ENCODE measurements around the gene TMTC3. TPM values are rescaled to one million over a fixed set of nuclear protein-coding genes. Genes with fewer than 3 reads are reported as not detected.
"Not testable (repeated sequence)": the region's sequence is repeated elsewhere in the genome, so short reads cannot be mapped to it uniquely, and the experiment has no call there.

The TMTC3 gene
- total RNA-seq, 1 donor from 2014 or later, result 5.9 TPM

DNA sequence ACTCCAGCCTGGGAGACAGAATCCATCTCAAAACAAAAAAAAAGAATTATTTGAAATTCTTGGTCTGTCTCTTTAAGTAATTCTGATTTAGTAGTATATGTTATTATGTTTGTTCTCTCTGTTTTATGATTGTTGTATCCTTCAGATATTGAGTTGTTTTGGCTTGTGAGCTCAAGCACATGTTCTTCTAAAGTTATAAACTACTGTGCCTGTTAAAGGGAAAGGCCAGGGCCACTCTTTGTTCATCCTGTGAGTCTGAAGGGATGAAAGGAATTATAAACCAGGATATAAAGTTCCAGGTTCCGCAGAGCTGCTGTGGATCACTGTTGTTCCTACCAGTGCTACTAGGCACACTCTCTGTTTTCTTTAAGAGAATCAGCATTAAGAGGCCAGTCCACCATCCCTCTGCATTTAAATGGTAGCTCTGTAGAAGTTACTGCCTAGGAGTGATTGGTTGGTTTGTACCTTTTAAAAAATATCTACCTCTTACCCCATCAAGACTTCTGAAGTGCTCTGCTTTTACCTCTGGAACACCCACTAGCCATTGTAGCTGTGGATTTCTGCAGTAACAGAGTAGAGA, 14.1 kb downstream of the TMTC3 start:
- intact Hi-C loops (cut with micrococcal nuclease), result no loop called here

GRCh38 chr12:88163371-88163770, 21.3 kb downstream of the TMTC3 start:
- intact Hi-C loops (cut with micrococcal nuclease), result no loop called here

GRCh38 chr12:88166179-88166578, 24.1 kb downstream of the TMTC3 start:
- intact Hi-C loops (cut with micrococcal nuclease), result no loop called here

DNA sequence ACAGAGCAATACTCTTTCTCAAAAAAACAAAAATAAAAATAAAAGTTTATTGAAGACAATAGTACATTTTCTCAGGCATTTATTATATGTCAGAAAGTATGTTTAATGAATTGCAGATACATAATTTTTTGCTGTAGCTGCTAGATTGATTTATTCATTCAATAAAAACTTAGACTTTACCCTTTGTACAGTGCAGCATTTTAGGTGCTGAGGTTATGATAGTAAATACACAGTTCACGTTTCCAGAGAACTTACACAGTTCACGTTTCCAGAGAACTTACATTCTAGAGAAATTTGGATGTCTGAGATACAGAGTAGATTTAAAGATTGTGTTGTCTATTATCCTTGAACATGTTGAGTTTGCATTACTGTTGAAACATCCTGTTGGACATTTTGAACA, 25.3 kb downstream of the TMTC3 start:
- intact Hi-C loops (cut with micrococcal nuclease), result no loop called here

- intact Hi-C loops (cut with micrococcal nuclease), result no loop called here
Observed at GRCh38 chr12:88172844-88173407, 30.8 kb downstream of the TMTC3 start.

GRCh38 chr12:88175544-88175943, 33.4 kb downstream of the TMTC3 start:
- intact Hi-C loops (cut with micrococcal nuclease), result no loop called here

DNA sequence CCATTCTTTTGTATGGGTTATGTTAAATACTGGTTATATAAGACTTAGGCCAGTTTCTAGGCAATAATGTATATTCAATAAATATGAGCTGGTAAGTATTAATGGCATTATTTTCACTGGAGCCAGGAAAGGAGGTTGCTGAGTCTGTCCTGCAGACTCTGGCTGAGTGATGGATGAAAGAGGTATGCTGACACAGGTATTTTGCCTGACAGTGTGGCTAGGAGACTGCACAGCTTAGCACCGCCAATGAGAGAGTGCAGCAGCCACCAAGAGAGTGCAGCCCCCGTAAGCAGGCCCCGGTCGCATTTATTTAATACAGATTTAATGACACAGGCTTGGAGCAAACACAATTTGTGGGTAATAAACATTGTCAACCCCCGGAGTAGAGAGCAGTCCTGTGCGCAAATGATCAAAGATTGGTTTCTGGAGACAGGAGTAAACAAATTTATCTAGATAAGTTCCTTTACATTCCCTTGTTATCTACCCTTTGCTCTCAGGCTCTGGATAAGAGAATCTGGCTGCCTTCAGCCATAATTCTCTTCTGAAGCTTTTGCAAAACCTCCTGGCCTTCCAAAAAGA, 37.4 kb downstream of the TMTC3 start:
- intact Hi-C loops (cut with micrococcal nuclease), result no loop called here

DNA sequence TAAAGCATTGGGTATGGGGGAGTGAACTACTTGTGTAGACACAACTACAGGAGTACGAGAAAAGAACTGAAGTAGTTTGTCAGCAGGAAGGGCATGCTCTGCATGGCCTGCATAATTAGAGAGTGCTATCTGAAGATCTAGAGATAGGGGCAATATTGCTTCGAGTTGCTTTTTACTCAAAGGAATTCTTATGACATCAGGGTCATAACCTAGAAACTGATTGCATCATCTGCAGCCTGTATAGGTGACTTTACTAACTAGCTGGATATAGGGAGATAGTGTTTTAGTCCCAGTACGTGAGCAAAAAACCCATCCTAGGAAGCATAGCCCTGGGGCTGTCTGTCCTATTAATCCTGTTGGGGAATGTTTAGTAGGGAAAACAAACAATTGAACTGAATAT, 39.8 kb downstream of the TMTC3 start:
- intact Hi-C loops (cut with micrococcal nuclease), result no loop called here

- intact Hi-C loops (cut with micrococcal nuclease), result no loop called here
Observed at GRCh38 chr12:88182416-88182815, 40.3 kb downstream of the TMTC3 start.

DNA sequence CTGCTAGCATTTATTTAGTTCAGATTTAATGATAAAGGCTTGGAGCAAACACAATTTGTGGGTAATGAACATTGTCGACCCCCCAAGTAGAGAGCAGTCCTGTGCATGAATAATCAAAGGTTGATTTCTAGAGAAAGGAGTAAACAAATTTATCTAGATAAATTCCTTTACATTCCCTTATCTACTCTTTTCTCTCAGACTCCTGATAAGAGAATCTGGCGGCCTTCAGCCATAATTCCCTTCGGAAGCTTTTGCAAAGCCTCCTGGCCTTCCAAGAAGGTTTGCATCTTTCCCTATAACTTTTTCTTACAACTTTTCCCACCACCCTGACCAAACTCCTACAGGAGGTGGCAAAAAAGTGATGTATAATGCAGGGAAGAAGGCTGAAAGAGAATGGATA, 42.1 kb downstream of the TMTC3 start:
- intact Hi-C loops (cut with micrococcal nuclease), result no loop called here

DNA sequence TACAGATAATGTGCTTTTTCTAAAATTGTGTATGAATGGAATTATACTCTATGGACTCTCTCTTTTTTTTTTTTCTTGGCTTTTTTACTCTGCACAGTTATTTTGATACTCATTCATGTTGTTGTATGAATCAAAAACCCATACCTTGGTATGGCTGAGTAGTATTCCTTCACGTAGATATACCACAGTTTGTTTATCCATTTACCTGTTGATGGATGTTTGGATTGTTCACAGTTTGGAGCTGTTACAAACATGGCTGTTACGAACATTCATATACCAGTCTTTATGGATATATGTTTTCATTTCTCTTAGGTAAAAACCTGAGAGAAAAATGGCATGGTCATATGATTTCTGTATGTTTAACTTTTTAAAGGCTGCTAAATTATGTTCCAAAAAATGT, 43.2 kb downstream of the TMTC3 start:
- intact Hi-C loops (cut with micrococcal nuclease), result no loop called here

- intact Hi-C loops (cut with micrococcal nuclease), result no loop called here
Observed at GRCh38 chr12:88185988-88186387, 43.9 kb downstream of the TMTC3 start.

DNA sequence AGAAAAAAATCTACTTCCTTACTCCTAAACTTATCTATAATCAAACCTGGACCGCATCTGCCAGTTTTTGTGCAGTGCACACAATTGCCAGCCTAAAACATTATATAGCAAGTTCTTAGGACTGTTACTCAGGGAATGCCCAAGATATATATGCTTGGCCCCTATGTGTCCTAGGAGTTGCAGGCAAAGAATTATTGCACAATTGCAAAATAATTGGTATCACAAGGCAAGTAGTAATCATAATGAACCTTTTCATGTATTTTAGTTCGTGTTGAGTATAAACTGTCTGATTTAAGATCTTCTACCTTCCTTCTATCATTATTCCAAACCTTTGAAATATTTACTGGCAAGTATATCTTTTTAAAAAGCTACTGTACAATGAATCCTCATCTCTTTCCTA, 45.5 kb downstream of the TMTC3 start:
- intact Hi-C loops (cut with micrococcal nuclease), result no loop called here

GRCh38 chr12:88188180-88188579, 46.1 kb downstream of the TMTC3 start:
- intact Hi-C loops (cut with micrococcal nuclease), result no loop called here

- intact Hi-C loops (cut with micrococcal nuclease), result no loop called here
Observed at GRCh38 chr12:88192426-88192825, 50.3 kb downstream of the TMTC3 start.

GRCh38 chr12:88194868-88195267, 52.8 kb downstream of the TMTC3 start:
- intact Hi-C loops (cut with micrococcal nuclease), result no loop called here

- intact Hi-C loops (cut with micrococcal nuclease), result no loop called here
Observed at GRCh38 chr12:88200029-88200428, 57.9 kb downstream of the TMTC3 start.

GRCh38 chr12:88202500-88202899, 60.4 kb downstream of the TMTC3 start:
- intact Hi-C loops (cut with micrococcal nuclease), result no loop called here

GRCh38 chr12:88206601-88207000, 64.5 kb downstream of the TMTC3 start:
- intact Hi-C loops (cut with micrococcal nuclease), result no loop called here

GRCh38 chr12:88207921-88208620, 66.0 kb downstream of the TMTC3 start:
- intact Hi-C loops (cut with micrococcal nuclease), result no loop called here

DNA sequence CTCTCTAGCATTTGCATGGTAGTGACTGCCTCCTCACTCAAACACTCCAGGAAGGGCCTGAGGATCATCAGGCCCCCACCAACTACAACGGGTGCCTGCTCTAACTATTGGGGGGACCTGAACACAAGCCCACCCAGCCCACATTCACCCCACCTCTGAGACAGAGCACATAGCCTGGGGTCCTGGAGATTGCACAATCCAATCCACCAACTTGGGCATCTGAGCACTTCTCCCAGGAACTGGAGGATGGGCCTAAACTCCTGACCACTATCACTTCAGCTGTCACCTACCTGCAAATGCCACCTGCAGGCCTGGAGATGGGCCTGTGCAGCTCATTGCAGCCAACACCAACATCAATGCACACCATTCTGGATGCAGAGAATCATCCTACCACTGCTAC, 66.6 kb downstream of the TMTC3 start:
- intact Hi-C loops (cut with micrococcal nuclease), result no loop called here

DNA sequence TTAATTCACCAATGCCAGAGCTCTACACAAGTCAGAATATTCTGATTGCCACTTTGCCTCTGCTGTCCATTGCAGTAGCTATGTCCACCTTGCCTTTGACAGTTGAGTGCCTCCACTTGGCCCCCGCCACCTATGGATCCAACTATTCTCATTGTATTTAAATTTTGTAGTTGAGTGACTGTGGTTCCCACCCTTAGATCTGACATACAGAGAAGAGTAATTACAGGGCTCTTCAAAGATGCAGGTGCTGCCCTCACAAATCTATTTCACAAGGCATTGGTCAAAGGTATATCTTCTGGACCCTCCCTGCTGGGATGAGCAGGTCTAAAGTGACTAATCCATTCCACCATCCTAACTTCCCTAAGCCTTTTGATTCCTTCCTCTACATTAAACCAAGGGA, 68.2 kb downstream of the TMTC3 start:
- intact Hi-C loops (cut with micrococcal nuclease), result not testable (repeated sequence)

- intact Hi-C loops (cut with micrococcal nuclease), result no loop called here
Observed at GRCh38 chr12:88218293-88218692, 76.2 kb downstream of the TMTC3 start.

Measured in T-helper 2 cell treated with Interferon-gamma antibody and Interleukin-4, amounts not matched to agents 100 ng/mL and 5 ng/mL, for 36 hours (primary cell).